GM10847 (cell line): ENCODE measurements around the gene DENND4A.

ENCODE experiments used
- POLR2A ChIP-seq: IDR thresholded peaks from 2 replicates; pipeline ENCODE4 v1.6.1; 2011; ENCODE audit not compliant: insufficient read length; ENCODE audit errors: extremely low read depth

Gene DENND4A

GRCh38 chr15:65644282-65644681 is 147.8 kb downstream of the DENND4A start:
- TF ChIP-seq POLR2A = no peak

- TF ChIP-seq POLR2A = no peak
Measured at GRCh38 chr15:65642594-65642993, 149.5 kb downstream of the DENND4A start.

- TF ChIP-seq POLR2A = no peak
Measured at GRCh38 chr15:65641768-65642475, 150.2 kb downstream of the DENND4A start.

- no peak for TF ChIP-seq POLR2A
Measured at GRCh38 chr15:65639509-65639908, 152.6 kb downstream of the DENND4A start.

- no peak for TF ChIP-seq POLR2A
Measured at GRCh38 chr15:65638681-65639089, 153.4 kb downstream of the DENND4A start.

GRCh38 chr15:65638109-65638508 is 154.0 kb downstream of the DENND4A start:
- no peak for TF ChIP-seq POLR2A

GRCh38 chr15:65634356-65634755 is 157.7 kb downstream of the DENND4A start:
- no peak for TF ChIP-seq POLR2A

- no peak for TF ChIP-seq POLR2A
Measured at GRCh38 chr15:65633752-65634151, 158.3 kb downstream of the DENND4A start.

- no peak for TF ChIP-seq POLR2A
Measured at GRCh38 chr15:65632780-65633375, 159.2 kb downstream of the DENND4A start.

- TF ChIP-seq POLR2A = no peak
Measured at GRCh38 chr15:65631503-65631902, 160.6 kb downstream of the DENND4A start.

GRCh38 chr15:65630760-65631159 is 161.3 kb downstream of the DENND4A start:
- no peak for TF ChIP-seq POLR2A

- TF ChIP-seq POLR2A = no peak
Measured at GRCh38 chr15:65629548-65629947, 162.5 kb downstream of the DENND4A start.

- no peak for TF ChIP-seq POLR2A
Measured at GRCh38 chr15:65626856-65627255, 165.2 kb downstream of the DENND4A start.

GRCh38 chr15:65623103-65623502 is 169.0 kb downstream of the DENND4A start:
- no peak for TF ChIP-seq POLR2A

GRCh38 chr15:65621638-65622037 is 170.5 kb downstream of the DENND4A start, which contains the start of gene SLC24A1:
SLC24A1 (plus strand) TSS chr15:65621938; CDS start chr15:65624081, 2,143 bp downstream.
- no peak for TF ChIP-seq POLR2A

- TF ChIP-seq POLR2A = no peak
Measured at GRCh38 chr15:65620833-65621232, 171.3 kb downstream of the DENND4A start.
